ENCODE data around the gene PLEKHA5.

Gene PLEKHA5

DNA sequence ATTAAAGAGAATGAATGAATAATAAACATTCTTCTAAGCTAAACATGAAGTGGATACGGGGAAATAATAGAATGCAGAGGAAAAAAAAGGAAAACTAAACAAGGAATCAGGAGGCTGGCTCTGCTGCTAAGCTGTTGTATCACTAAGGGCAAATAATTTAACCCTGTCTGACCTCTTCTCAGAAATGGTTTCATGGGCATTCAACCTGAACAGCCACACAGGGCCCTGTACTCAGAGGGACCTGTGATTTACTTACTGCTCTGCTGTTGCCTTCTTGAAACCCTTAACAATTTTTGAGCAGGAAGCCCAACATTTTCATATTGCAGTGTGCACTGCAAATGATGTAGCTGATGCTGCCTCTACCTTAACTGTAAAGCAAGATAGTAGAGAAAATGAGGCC, 14.2 kb upstream of the PLEKHA5 start:
- Mint-ChIP-seq H3K27me3 (no peaks in the 10 kb centered on the region), H3K4me1 (no peaks in the 10 kb centered on the region), H3K4me3 (no peak overlapping the region), H3K9me3 (peaks cover 1% of the 10 kb centered on the region), H3K27ac (no peak overlapping the region), H3K36me3 (no peaks in the 10 kb centered on the region)
- ATAC-seq (ENCODE audit: low read depth): no peak
- DNase-seq (ENCODE audit: low spot score in 2 of 2): no peak

DNA sequence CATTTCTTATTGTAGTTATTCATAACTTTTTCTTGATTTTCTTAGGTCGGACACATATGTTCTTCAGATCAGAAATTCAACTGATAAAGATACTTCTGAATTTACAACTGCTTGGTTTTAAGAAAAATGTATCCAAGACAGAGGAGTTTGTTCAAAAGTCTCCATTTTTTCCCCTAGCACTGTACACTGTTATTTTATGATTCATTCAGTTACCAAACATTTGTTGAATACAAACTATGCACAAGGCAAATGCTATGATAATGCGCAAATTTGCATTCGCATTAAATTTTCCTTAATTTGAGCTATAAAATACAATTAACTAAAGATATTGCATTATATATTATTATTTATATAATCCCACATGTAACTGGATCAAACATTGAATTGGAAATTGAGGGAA, 10.1 kb upstream of the PLEKHA5 start:
- DNase-seq (ENCODE audit: low spot score in 2 of 2) (no peak), ATAC-seq (ENCODE audit: low read depth) (no peak)
- no peaks in the 10 kb centered on the region for H3K4me1 Mint-ChIP-seq
- H3K4me3 Mint-ChIP-seq: no peak overlapping the region
- H3K27me3 Mint-ChIP-seq: peaks cover 3% of the 10 kb centered on the region
- H3K9me3 Mint-ChIP-seq: peaks cover 2% of the 10 kb centered on the region
- no peaks in the 10 kb centered on the region for H3K36me3 Mint-ChIP-seq
- no peak overlapping the region for H3K27ac Mint-ChIP-seq

DNA sequence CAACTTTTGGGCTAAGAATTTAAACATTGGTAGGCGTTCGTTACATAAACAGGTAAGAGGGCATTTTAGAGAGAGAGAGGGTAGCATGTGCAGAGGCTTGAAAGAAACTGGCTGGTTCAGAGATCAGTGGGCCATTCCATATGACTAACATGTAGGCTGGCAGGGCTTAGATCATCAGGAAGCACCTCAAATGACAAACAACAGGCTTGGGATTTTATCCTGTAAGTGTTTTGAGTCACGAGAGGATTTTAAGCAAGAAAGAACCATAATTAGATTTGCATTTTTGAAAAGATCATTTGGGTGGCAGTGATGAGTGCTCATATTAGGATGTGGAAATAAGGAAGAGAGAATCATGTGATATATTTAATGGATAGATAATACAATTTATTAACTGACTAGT, 8.7 kb upstream of the PLEKHA5 start:
- H3K4me1 Mint-ChIP-seq: no peaks in the 10 kb centered on the region
- DNase-seq (ENCODE audit: low spot score in 2 of 2) (no peak), ATAC-seq (ENCODE audit: low read depth) (no peak)
- H3K9me3 Mint-ChIP-seq: peaks cover 2% of the 10 kb centered on the region
- H3K27me3 Mint-ChIP-seq: peaks cover 3% of the 10 kb centered on the region
- no peak overlapping the region for H3K27ac Mint-ChIP-seq
- no peak overlapping the region for H3K4me3 Mint-ChIP-seq
- H3K36me3 Mint-ChIP-seq: no peaks in the 10 kb centered on the region

DNA sequence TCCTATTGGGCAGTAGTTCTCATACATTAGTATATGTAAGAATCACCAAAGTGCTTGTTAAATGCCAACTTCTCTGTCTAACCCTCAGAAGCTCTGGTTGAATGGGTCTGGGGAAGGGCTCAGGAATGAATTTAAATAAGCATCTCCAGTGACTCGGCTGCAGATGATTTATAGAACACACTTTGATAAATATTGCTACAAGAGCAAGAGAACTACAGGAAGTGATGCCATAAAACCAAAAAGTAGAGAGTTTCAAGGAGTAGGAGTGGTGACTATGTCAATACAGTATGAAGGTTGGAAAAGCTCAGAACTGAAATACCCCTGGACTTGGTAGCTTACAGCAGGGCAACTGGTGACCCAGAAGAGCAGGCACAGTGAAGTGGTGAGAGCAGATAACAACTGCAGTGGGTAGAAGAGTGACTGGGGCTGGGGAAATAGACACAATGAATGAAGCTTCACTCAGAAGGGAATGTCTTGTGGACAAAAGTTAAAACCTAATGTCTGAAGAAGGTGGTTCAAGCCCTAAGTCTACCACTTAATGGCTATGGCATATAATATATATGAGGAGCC, 8.0 kb upstream of the PLEKHA5 start:
- Mint-ChIP-seq H3K27me3 (peaks cover 3% of the 10 kb centered on the region), H3K4me3 (no peak overlapping the region), H3K9me3 (peaks cover 2% of the 10 kb centered on the region), H3K27ac (no peak overlapping the region), H3K4me1 (no peaks in the 10 kb centered on the region), H3K36me3 (no peaks in the 10 kb centered on the region)
- no peak for DNase-seq (ENCODE audit: low spot score in 2 of 2)
- ATAC-seq (ENCODE audit: low read depth): no peak

DNA sequence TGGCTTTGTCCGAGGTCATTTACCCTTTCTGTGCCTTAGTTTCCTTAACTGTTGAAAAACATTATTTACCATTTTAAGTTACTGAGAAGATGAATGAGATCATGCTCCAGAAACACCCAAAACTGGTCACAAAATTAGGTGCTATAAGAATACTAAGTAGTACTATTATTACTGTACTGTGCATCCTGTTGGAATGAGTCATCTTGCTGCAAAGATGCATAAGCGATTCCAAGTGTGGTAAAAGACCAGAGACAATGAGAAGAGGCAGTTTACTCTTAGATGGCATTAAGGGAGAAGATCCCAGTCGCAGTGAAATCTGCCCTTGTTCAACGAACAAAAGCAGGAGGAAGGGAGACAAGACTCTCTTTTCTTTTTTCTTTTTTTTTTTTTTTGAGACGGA, 4.2 kb upstream of the PLEKHA5 start:
- Mint-ChIP-seq H3K27me3 (peaks cover 5% of the 10 kb centered on the region), H3K4me1 (peaks cover 1% of the 10 kb centered on the region), H3K4me3 (no peak overlapping the region), H3K36me3 (peaks cover 2% of the 10 kb centered on the region), H3K27ac (no peak overlapping the region), H3K9me3 (peaks cover 6% of the 10 kb centered on the region)
- ATAC-seq (ENCODE audit: low read depth): no peak
- DNase-seq (ENCODE audit: low spot score in 2 of 2): no peak

DNA sequence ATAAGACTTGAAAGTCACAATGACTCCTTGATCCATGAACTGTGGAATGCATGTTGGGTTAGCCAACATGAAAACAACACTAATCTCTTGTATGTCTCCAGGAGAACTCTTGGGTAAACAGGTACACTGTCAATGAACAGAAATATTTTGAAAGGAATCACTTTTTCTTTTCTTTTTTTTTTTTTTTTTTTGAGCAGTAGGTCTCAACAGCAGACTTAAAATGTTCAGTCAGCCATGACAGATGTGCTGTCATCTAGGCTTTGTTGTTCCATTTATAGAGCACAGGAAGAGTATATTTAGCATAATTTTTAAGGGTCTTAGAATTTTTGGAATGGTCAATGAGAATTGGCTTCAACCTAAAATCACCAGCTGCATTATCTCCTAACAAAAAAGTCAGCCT, 2.3 kb upstream of the PLEKHA5 start:
- no peak overlapping the region for H3K27ac Mint-ChIP-seq
- peaks cover 6% of the 10 kb centered on the region for H3K27me3 Mint-ChIP-seq
- peaks cover 10% of the 10 kb centered on the region for H3K4me1 Mint-ChIP-seq
- no peak for DNase-seq (ENCODE audit: low spot score in 2 of 2)
- no peak overlapping the region for H3K4me3 Mint-ChIP-seq
- peaks cover 4% of the 10 kb centered on the region for H3K9me3 Mint-ChIP-seq
- ATAC-seq (ENCODE audit: low read depth): no peak
- H3K36me3 Mint-ChIP-seq: peaks cover 3% of the 10 kb centered on the region

DNA sequence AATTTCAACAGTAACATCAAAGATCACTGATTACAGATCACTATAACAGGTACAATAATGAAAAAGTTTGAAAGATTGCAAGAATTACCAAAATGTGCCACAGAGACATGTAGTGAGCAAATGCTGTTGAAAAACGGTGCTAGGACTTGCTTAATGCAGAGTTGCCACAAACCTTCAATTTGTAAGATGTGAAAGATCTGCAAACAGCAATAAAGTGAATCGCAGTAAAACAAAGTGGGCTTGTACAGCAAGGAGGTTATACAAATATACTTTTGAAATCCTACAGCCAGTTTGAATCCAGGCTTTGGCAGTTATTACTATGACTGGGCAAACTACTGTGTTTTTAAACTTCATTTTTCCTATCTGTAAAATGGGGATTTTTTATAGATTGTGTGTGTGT, 1.0 kb upstream of the PLEKHA5 start:
- H3K4me3 Mint-ChIP-seq: no peak overlapping the region

DNA sequence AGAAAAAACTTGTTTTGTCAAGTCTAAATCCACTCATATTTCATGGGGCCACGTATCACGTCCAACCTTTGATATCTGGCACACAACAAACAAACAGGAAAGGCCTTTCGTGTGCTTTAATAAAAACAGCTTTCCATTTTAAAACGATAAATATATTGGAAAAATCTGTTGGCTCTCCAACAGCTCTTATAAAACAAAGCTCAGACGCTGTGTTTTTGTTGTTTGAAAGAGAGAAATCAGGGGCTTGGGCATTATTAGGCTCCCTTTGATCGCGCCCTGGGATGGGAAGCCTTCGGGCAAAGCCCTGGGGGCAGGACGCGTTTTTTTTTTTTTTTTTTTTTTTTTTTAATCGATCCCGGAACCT, 429 bp upstream of the PLEKHA5 start:
- Mint-ChIP-seq H3K36me3 (peaks cover 3% of the 10 kb centered on the region), H3K27me3 (peaks cover 6% of the 10 kb centered on the region), H3K4me3 (peak overlapping the region; percentile 49), H3K9me3 (peaks cover 4% of the 10 kb centered on the region), H3K4me1 (peaks cover 10% of the 10 kb centered on the region), H3K27ac (no peak overlapping the region)
- ATAC-seq (ENCODE audit: low read depth) (no peak), DNase-seq (ENCODE audit: low spot score in 2 of 2) (no peak)

More for the DNA sequence above, 1.0 kb upstream of the PLEKHA5 start:
- H3K4me1 Mint-ChIP-seq: peaks cover 10% of the 10 kb centered on the region
- H3K27me3 Mint-ChIP-seq: peaks cover 6% of the 10 kb centered on the region
- H3K9me3 Mint-ChIP-seq: peaks cover 4% of the 10 kb centered on the region
- peaks cover 3% of the 10 kb centered on the region for H3K36me3 Mint-ChIP-seq
- no peak overlapping the region for H3K27ac Mint-ChIP-seq
- DNase-seq (ENCODE audit: low spot score in 2 of 2): no peak
- no peak for ATAC-seq (ENCODE audit: low read depth)

DNA sequence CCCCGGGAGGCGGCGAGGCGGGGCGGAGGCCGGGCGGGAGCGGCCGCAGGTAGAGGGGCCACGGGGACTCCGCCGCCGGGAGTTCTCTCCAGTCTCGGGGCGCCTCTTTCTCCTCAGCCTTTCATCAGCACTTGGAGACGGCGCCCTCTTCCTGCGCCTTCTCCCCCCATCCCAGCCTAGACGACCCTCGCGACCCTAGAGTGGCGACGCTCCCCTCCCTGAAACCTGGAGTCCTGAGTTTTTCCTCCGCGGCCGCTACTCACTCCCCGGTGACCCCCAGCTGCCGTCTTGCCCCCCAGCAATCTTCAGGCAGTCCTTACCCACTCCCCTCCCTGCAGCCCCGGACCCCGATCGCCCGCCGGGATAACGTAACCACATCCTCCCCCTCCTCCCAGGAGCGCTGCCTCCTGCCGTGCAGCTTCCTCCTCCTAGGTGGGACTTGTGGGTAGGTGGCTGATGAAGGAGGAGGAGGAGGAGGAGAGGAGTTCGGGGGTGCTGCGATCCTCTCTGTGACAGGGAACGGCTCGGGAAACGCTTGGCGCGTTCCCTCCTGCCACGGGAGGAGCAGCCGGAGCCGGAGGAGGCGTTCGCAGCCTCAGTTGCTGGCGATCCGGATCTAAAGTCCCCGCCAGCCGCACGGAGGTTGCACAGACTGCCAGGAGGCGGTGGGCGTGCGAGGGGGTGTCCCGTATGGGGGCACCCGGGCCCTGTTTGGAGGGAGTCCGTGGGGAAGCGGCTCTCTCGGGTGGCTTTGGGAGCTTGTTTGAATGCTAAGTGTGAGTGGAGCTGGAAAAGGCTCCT, 891 bp downstream of the PLEKHA5 start:
- Mint-ChIP-seq H3K4me1 (peaks cover 10% of the 10 kb centered on the region), H3K4me3 (peak overlapping the region; percentile 81), H3K9me3 (peaks cover 4% of the 10 kb centered on the region), H3K36me3 (peaks cover 3% of the 10 kb centered on the region), H3K27me3 (peaks cover 8% of the 10 kb centered on the region), H3K27ac (no peak overlapping the region)
- DNase-seq (ENCODE audit: low spot score in 2 of 2) (peak in 1 of 2 donors; percentile 10), ATAC-seq (ENCODE audit: low read depth) (no peak)

DNA sequence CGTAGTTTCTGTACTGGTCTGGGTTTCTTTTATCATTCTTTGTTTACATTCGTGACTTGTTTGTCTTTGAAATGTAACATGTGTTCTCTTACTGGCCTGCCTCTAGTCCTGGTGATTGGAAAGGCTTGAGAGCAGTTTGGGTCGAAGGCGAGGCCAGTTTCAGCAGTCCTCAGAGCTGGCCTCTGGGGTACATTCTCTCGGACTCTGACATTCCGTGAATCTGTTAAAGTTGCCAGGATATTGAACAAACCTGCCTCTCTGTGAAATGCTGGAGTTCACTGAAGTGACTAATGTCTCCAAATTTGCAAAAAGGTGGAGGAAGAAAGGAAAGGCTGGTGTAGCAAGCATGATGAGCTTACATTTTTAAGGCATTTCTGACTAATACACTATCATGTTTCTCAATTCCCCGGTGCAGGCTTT, 1.5 kb downstream of the PLEKHA5 start:
- Mint-ChIP-seq H3K27me3 (peaks cover 8% of the 10 kb centered on the region), H3K4me3 (peak overlapping the region; percentile 81), H3K27ac (no peak overlapping the region), H3K9me3 (peaks cover 4% of the 10 kb centered on the region), H3K36me3 (peaks cover 3% of the 10 kb centered on the region), H3K4me1 (peaks cover 10% of the 10 kb centered on the region)
- no peak for DNase-seq (ENCODE audit: low spot score in 2 of 2)
- no peak for ATAC-seq (ENCODE audit: low read depth)

DNA sequence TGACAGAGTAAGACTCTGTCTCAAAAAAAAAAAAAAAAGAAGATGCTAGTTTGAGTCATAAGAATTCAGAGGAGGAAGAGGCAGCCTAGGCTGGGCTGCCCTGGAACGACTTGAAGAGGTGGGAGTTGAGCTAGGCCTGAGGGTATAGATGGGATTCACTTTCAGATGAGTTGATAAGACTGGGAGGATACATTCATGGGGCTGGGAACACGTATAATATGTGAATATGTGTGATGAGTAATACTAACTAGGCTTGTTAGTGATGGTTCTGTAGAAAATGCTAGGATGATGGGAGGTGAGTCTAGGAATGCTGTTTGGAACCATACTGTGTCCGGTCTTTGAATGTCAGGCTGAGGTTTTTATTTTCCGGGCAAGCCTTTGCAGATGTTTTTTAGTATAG, 9.0 kb downstream of the PLEKHA5 start:
- Mint-ChIP-seq H3K9me3 (peaks cover 2% of the 10 kb centered on the region), H3K4me1 (no peaks in the 10 kb centered on the region), H3K27me3 (peaks cover 2% of the 10 kb centered on the region), H3K36me3 (no peaks in the 10 kb centered on the region), H3K4me3 (no peak overlapping the region), H3K27ac (no peak overlapping the region)
- ATAC-seq (ENCODE audit: low read depth): no peak
- DNase-seq (ENCODE audit: low spot score in 2 of 2): no peak

DNA sequence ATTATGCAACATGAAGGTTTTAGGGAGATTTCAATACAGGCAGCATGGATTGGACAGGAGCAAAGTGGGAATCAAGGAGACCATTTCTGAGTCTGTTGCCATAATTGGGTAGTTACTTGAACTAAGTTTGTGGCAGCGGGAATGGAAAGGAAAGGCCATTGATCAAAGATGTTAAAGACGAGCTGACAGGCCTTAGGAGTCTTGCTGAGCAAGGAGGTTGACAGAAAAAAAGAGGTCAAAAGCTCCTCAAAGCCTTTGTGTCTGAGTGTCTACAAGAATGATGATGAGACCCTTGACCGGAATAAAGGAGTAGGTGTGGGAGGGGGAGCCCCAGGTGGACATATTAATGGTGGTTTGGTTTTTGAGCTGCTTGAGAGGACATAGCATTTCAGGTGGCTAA, 9.4 kb downstream of the PLEKHA5 start:
- DNase-seq (ENCODE audit: low spot score in 2 of 2) (no peak), ATAC-seq (ENCODE audit: low read depth) (no peak)
- Mint-ChIP-seq H3K9me3 (peaks cover 2% of the 10 kb centered on the region), H3K27ac (no peak overlapping the region), H3K4me3 (no peak overlapping the region), H3K4me1 (no peaks in the 10 kb centered on the region), H3K36me3 (no peaks in the 10 kb centered on the region), H3K27me3 (peaks cover 2% of the 10 kb centered on the region)

DNA sequence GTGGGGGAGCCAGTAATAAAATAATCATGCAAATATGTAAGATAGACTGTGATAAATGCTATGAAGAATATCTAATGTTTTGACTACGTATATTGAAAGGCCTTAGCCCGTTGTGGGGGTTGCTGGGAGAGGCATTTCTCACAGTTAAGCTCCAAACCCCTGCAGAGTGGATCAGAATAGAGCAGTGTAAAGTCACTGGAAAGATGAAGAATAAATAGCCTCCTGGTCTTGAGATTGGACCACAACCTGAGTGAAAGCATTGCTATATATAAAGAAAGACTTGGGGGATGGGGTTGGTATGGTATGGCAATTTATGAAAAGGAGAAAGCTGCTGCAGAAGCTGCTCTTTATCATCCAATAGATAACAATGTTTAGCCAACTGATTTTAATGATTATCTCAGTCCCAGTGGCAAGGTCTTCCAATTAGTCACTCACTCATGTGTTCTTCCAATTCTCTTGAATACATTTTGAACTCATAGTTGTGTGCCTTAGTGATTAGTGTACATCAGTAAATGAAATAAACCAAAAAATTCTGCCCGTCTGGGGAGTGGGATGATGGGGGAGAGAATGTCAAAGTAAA, 10.2 kb downstream of the PLEKHA5 start:
- no peak for ATAC-seq (ENCODE audit: low read depth)
- Mint-ChIP-seq H3K9me3 (peaks cover 2% of the 10 kb centered on the region), H3K4me3 (no peak overlapping the region), H3K27me3 (peaks cover 2% of the 10 kb centered on the region), H3K36me3 (no peaks in the 10 kb centered on the region), H3K4me1 (no peaks in the 10 kb centered on the region), H3K27ac (no peak overlapping the region)
- DNase-seq (ENCODE audit: low spot score in 2 of 2): no peak

DNA sequence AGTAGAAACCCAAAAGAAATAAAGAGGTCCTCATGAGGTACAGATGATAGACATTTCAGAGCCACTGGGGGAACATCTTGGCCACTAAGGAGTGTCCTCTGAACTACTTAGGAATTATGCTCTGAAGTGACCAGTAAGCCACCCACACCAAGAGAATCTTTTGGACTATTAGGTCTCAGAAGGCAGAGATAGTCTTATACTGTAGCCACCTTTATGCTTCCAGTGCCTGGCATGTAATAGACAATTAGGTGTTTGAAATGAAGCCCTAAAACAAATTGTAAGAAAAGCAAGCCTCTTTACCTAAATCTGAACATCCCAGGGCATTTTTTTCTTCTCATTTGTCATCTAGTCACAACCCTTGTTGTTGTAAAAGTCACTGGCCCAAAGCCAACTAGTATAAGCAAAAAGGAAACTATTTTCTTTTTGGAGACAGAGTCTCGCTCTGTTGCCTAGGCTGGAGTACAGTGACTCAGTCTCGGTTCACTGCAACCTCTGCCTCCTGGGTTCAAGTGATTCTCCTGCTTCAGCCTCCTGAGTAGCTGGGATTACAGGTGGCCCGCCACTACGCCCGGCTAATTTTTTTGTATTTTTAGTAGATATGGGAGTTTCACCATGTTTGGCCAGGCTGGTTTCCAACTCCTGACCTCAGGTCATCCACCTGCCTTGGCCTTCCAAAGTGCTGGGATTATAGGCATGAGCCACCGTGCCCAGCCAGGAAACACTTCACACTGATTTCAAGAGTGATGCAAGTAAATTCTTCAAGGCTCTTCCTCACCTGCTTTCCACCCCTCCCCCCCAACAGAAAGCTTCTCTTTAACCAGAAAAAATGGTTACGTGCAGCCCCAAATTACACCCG, 11.1 kb downstream of the PLEKHA5 start:
- peaks cover 2% of the 10 kb centered on the region for H3K9me3 Mint-ChIP-seq
- no peaks in the 10 kb centered on the region for H3K36me3 Mint-ChIP-seq
- no peaks in the 10 kb centered on the region for H3K4me1 Mint-ChIP-seq
- no peak for ATAC-seq (ENCODE audit: low read depth)
- no peak for DNase-seq (ENCODE audit: low spot score in 2 of 2)
- no peaks in the 10 kb centered on the region for H3K27me3 Mint-ChIP-seq
- no peak overlapping the region for H3K4me3 Mint-ChIP-seq
- no peak overlapping the region for H3K27ac Mint-ChIP-seq

Measured in memory B cell (primary cell).